ENCODE data around the gene MLXIPL. TPM values are rescaled to one million over a fixed set of nuclear protein-coding genes. Genes with fewer than 3 reads are reported as not detected.
"Not testable (repeated sequence)": the region's sequence is repeated elsewhere in the genome, so short reads cannot be mapped to it uniquely, and the experiment has no call there.

The MLXIPL gene
- total RNA-seq, 1 donor from 2014 or later = not detected

GRCh38 chr7:73613954-73614735 lies 10.2 kb downstream of the MLXIPL start:
- DNase-seq (ENCODE audit: extremely low read depth, low read depth, low spot score) = no peak

GRCh38 chr7:73612598-73613269 lies 11.6 kb downstream of the MLXIPL start:
- no peak for DNase-seq (ENCODE audit: extremely low read depth, low read depth, low spot score)

- no peak for DNase-seq (ENCODE audit: extremely low read depth, low read depth, low spot score)
Measured at GRCh38 chr7:73611017-73611555, 13.2 kb downstream of the MLXIPL start.

- DNase-seq (ENCODE audit: extremely low read depth, low read depth, low spot score) = no peak
Measured at GRCh38 chr7:73610105-73610504, 14.2 kb downstream of the MLXIPL start.

GRCh38 chr7:73607692-73607983 lies 16.7 kb downstream of the MLXIPL start:
- not testable (repeated sequence) for DNase-seq (ENCODE audit: extremely low read depth, low read depth, low spot score)

GRCh38 chr7:73606801-73607691 lies 17.3 kb downstream of the MLXIPL start:
- DNase-seq (ENCODE audit: extremely low read depth, low read depth, low spot score) = no peak

- no peak for DNase-seq (ENCODE audit: extremely low read depth, low read depth, low spot score)
Measured at GRCh38 chr7:73605601-73606220, 18.6 kb downstream of the MLXIPL start.

GRCh38 chr7:73602721-73603651 lies 21.3 kb downstream of the MLXIPL start:
- DNase-seq (ENCODE audit: extremely low read depth, low read depth, low spot score) = no peak

- no peak for DNase-seq (ENCODE audit: extremely low read depth, low read depth, low spot score)
Measured at GRCh38 chr7:73599916-73600315, 24.4 kb downstream of the MLXIPL start.

GRCh38 chr7:73599151-73599882 lies 25.0 kb downstream of the MLXIPL start:
- no peak for DNase-seq (ENCODE audit: extremely low read depth, low read depth, low spot score)

GRCh38 chr7:73597978-73598782 lies 26.1 kb downstream of the MLXIPL start:
- DNase-seq (ENCODE audit: extremely low read depth, low read depth, low spot score) = no peak

GRCh38 chr7:73596191-73597065 lies 27.9 kb downstream of the MLXIPL start:
- no peak for DNase-seq (ENCODE audit: extremely low read depth, low read depth, low spot score)

- no peak for DNase-seq (ENCODE audit: extremely low read depth, low read depth, low spot score)
Measured at GRCh38 chr7:73595358-73595757, 29.0 kb downstream of the MLXIPL start.

- no peak for DNase-seq (ENCODE audit: extremely low read depth, low read depth, low spot score)
Measured at GRCh38 chr7:73593207-73594045, 30.9 kb downstream of the MLXIPL start.

GRCh38 chr7:73586911-73587310 lies 37.4 kb downstream of the MLXIPL start:
- DNase-seq (ENCODE audit: extremely low read depth, low read depth, low spot score) = no peak

- no peak for DNase-seq (ENCODE audit: extremely low read depth, low read depth, low spot score)
Measured at GRCh38 chr7:73585196-73585595, 39.1 kb downstream of the MLXIPL start.

Data from glomerular endothelial cell (primary cell).